HG02840 (cell line): Measurements from ENCODE around the gene ETS1.

ENCODE experiments used
- ATAC-seq: cut with Tn5 transposase; IDR thresholded peaks from one replicate; pipeline ENCODE4 v1.9.1; 2021; ENCODE audit warnings: mild to moderate bottlenecking, moderate library complexity, moderate number of reproducible peaks; ENCODE audit not compliant: unreplicated experiment, low FRiP score

The ETS1 gene

DNA sequence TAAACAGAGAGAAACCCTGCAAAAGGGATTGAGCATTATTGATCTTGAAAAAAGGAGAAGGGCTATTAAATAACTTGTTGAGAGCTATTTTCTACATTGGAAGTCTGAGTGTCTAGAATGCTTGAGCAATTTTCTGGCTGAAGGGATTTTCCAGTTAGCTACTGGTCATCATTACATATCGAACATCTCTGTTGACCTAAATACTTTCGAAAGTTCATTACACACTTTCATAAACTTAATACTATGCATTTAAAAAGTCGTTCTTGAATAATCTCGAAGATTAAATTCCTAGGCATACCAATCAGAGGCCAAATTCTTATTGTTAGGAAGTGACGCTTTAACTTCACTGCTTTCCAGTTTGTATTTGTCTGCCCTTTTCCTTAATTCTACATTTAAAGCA is 13.7 kb downstream of the ETS1 start:
- no peak for ATAC-seq

DNA sequence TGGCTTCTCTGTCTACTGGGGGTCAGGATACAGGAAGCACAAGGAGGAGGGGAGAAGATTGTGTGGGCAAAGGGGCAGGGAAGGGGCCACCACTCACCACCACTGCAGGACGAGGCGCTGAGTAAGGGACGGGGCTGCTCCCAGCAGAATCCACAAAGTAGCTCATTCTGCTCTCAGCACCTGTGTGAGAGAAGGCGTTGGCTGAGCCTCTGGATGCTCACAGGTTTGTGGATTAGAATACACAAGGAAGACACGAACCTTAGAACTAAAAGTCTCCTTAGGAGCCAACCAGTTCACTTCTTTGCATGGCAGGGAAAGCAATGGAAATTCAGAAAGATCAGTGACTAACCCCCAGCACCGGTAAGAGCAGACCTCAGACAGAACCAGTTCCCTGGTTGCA is 14.4 kb downstream of the ETS1 start:
- ATAC-seq = no peak

DNA sequence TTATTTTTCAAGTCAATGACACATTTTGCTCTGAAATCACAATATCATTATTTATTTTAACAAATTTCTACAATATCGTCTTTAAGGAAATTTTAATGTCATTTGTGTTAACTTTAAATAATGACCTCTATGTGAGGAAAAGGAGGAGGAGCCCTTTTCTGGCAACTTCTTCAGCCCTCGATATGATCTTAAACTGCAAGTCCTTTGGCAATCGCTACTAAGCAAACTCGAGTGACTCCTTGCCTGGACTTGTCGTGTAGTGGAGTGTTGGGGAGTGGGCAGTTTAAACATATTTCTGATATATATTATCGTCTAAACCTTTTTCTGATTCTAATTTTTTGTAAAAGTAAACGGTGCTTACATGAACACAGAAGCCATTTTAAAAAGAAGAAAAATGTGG is 16.7 kb downstream of the ETS1 start:
- ATAC-seq = no peak

DNA sequence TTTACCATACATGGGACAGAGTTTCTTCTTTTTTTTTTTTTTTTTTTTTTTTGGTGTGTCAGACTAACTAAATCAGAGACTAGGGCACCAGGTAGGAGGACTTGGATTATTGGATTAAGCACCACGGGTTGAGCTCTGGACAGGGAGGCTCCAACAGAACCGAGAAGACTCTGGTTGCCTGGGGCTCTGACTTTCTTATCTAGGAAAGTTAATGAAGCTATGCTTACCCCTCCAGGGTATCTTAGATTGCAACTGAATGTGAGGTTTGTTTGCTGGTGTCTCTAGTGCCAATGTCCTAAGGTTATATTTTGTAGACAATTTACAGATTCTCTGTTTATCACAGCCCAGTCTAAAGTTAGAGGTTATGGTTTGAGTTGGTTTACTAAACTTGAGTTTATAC is 18.1 kb downstream of the ETS1 start:
- no peak for ATAC-seq

DNA sequence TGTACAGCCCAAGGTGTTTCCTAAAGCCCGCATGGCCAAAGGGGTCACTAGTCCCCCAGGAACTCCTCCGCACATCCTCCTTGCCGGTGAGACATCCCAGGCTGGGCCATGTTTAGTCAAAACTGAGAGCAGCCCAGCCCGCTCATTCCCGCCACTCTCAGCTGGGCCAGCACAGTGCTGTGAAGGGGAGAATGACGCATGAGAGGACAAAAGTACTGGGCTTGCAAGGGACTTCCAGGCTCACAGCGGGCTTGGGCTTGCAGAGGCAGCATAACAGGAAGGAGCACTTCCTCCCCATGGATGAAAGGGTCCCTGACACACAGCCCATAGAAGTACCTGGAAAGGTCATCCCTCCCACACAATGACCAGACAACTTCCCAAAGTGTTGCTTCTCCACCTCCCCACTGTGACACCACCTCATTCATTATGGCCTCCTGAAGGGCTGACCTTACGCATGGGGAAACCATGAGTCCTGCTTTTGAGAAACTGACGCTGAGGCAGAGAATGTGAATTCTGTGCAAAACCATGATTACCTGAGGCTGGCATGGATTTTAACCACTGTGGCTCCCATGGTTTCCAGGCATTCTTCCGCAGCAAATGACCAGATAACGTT is 19.1 kb downstream of the ETS1 start:
- no peak for ATAC-seq

DNA sequence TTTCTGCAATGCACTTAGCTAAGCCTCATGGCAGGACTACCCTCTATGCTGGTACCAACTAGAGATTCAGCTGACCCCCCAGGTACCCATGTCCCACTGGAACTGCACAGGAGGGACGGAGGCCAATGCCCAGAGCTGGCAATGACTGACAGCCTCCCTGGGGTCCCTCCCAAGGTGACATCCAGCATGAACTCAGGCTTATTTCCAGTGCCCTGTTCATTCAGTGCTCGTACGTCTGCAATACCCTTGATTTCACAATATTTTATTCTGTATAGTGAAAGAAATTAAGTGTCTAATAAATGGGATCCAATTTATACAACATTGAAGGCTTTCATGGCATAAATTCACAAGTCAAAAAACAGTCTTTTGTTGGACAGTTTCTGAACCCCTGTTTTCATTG is 20.2 kb downstream of the ETS1 start:
- ATAC-seq = no peak

DNA sequence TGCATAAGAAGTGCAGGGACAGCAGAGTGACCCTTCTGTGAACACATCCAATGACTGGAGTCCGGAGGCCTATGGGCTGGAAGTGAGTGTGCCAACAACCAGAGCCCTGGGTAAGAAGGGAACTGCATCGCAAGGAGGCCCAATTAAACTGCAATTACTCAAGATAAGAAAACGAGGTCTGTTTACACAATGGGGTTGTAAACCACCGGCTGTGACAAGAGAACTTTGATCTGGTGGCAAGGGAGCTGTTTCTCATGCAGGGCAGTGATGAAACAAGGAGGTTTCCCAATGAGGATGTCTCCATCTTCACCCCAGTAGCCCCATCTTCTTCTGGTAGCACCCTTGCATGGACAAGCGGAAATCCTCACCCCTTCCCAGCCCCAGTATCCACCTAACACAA is 21.5 kb downstream of the ETS1 start:
- ATAC-seq = no peak

GRCh38 chr11:128564642-128565245 is 22.6 kb downstream of the ETS1 start:
- ATAC-seq = no peak

- ATAC-seq = no peak
Observed at GRCh38 chr11:128563942-128564641, 23.3 kb downstream of the ETS1 start.

GRCh38 chr11:128563308-128563707 is 24.1 kb downstream of the ETS1 start:
- no peak for ATAC-seq

DNA sequence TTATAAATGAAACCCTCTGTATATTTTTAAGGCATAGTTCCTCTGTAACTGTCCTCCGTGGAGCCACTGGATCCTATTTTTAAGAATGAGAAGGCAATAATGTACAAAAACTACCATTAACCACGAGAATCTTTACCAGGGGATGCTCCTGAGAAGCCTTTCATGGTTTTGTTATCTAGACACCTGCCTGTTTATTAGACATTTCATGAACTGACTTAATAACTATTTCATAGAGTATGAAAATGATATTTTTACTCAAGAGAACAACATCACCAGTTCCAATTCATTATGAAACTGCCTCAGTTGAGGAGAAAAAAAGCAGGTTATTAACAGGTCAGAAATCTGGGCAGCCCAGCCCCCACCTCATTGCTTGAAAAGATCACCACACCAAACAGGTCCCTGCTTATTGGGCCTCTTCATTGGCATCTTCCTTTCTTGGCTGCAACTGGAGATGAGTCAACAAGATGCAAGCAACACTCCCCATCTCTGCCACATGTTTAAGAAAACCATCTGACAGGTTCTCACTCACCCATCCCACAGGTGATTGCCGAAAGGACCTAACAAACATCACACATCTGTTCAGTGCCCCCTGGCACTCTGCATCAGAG is 27.8 kb downstream of the ETS1 start:
- ATAC-seq = no peak

- no peak for ATAC-seq
Observed at GRCh38 chr11:128555606-128556005, 31.8 kb downstream of the ETS1 start.

DNA sequence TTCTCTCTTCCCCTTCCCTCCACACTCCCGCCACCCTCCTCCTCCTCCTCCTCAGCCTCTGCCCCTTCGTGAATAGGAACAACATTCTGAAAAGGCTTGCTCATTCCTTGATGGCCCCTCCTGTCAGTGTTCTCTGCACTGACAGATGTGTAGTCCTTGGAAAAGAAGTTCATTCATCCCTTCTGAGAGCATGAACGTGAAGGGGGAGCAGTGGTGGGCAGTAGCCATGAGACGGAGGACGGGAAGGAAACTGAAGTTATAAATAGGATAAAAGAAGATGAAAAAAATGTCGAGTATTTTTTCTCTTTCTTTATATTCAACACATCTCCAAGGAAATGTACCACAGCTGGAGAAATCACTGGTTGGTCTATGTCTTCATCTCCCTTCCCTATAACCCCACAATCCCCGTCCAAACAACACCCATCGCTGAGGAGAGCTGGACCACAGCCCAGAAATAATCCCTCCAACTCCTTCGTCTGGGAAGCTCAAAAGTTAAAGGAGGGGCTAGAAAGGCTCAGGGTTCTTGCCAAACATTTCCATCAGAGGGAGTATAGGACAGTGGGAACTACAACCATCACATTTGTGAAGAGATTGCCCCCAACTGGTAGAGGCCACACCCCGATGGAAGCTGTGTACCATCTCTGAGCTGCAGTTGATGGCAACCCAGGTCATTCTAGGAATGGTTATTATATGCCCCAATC is 33.5 kb downstream of the ETS1 start:
- no peak for ATAC-seq

DNA sequence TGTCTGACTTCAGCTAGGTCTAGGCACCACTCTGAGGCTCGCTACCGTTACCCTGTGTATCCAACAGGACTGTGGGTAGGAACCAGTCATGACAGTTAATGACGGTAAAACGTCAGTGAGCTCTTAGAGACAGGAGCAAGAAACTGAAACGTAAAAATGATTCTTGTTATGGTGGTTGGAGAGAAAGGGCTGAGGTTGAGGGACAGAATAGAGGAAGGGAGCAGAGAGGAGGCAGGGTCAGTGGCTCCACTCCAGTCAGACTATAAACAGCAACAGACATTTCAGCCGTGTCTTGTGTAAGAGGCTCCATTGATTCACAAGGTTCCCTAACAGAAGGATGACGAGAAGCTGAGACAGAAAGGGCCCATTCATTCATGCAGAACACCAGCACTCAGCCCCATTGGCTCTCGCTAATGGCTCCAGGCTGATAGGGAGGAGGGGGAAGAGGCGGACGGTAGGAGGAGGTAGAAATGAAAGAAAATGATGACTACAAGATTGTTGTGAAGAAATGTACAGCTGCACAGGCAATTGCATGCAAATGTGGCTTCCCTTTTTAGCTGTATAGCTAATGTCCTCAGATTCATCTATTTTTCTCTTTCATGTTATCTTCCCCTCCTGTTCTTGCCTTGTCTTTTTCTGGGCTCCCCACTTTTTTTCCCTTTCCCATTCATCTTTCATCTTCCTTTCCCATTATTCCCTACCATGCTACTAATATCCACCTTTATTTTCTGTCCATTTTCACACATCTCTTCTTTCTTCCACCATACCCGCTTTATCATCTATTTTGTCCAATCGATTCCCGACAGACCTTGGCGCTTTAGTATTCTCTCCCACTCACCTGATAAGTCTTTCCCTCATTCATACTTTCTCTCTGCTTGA is 34.3 kb downstream of the ETS1 start:
- ATAC-seq = peak; percentile 58

DNA sequence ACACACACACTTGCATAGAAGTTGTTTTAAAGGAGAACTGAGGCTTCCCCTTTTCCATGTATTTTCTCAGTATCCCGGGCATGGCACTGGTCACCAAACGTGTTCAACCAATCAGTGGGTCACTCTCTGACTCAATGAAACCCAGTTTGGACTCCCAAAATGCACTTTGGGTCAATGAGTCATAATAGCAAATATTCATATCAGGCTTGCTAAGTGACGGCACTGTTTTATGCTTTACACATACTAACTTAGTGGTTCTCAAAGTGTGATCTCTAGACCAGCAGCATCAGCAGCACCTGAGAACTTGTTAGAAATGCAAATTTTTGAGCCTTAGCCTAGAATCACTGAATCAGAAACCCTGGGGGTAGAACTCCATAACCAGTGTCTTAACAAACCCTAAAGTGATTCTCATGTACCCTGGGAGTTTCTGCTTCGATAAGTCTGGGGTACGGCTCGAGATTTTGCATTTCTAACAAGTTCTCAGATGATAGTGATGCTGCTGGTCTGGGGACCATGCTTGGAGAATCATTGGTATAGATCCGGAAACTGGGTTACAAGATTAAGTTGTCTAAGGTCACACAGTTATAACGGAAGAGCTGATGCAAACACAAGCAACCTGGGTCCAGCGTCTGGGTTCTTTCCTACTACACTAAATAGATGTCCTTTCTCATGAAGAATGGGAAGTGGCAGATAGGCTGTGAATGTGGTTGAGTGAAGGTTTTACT is 35.6 kb downstream of the ETS1 start:
- ATAC-seq = peak; percentile 67

GRCh38 chr11:128551058-128551457 is 36.3 kb downstream of the ETS1 start:
- ATAC-seq = no peak

DNA sequence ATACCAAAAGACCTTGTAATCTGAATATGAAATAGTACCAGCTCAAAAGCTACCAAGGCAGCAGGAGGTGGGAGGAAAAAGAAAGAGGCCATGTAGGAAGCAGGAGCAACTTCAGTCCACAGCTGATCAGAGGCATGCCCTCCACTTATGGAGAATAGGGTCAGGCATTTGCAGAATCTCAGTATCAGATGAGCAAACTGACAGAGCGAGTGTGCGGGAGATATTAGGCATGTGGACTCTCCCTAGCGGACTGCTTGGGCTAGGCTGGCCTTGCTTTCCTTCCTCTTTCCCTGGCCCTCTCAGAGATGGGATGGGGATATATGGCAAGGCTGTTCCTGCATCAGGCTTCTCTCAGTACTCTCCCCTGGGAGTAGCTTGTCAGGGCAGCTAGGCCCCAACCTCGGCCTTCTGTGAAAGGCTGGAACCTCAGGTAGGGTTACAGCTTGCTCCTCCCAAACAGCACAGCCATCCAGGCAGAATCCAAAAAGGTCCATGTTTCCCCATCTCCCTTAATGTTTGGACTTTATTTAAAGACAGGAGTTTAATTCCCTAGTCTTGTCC is 37.0 kb downstream of the ETS1 start:
- ATAC-seq = no peak

- ATAC-seq = no peak
Observed at GRCh38 chr11:128549256-128549944, 38.0 kb downstream of the ETS1 start.
